HG02885 (cell line): Measurements from ENCODE around the gene NFIL3.
"Not testable (repeated sequence)": the region's sequence is repeated elsewhere in the genome, so short reads cannot be mapped to it uniquely, and the experiment has no call there.

ENCODE experiments used
- ATAC-seq: cut with Tn5 transposase; IDR thresholded peaks from one replicate; pipeline ENCODE4 v1.9.1; 2021; ENCODE audit warnings: mild to moderate bottlenecking; ENCODE audit not compliant: unreplicated experiment, poor library complexity

The NFIL3 gene

DNA sequence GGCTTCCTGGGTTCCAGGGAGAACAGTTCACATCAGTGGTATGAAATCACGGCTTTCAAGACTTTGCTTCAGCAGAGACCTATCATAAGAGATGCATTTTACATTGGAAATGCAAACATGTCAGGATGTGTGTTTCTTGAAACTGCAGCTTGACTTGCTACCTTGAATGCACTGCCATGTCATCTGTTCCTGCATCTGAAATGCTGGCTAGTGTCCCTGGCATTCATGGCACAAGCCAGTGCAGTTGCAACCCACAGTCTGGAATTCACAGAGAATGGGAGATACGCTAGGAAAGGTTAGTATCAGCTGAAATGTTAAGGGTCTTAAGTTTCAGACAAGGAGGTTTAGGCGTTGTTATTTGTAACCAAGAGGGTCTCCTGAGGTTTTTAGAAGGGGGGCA lies 24.7 kb downstream of the NFIL3 start:
- no peak for ATAC-seq

DNA sequence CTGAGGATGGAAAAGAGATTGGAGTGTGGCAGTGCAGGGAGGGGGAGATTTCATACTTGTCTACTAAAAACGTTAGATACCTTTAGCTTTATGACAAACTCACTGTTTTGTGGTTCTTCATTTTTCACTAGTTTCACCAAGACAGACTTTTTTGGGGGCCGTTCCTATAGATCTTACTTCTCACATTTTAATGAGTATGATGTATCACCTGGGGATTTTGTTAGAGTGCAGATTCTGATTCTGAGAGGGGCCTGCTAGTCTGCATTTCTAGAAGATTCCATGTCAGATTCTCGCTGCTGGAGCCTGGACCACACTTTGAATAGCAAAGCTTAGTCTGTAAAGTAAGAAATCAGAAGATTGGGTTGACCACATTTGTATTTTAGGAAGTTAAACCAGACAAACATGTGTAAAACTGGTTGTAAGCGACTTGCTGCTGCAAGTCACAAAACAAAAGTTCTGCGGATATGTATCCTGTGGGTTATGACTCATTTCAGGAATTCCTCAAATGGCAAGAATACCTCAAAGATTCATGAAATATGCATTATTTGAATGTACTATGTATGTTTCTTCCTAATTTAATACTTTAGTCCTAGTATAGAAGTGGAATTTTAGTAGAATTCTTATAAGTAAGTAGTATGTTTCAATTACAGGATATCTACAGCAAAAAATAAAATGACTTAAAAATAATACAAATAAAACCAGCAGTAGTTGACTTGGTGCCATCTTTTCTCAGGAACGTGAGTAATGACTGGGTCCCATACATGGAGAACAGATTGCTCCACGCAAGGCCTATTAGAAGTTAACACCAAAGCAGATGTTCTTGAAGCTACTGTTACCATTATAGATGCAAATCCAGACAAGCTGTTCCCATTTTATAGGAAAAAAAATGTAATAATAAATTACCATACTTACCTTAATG lies 27.8 kb downstream of the NFIL3 start:
- peak; percentile 75 for ATAC-seq

DNA sequence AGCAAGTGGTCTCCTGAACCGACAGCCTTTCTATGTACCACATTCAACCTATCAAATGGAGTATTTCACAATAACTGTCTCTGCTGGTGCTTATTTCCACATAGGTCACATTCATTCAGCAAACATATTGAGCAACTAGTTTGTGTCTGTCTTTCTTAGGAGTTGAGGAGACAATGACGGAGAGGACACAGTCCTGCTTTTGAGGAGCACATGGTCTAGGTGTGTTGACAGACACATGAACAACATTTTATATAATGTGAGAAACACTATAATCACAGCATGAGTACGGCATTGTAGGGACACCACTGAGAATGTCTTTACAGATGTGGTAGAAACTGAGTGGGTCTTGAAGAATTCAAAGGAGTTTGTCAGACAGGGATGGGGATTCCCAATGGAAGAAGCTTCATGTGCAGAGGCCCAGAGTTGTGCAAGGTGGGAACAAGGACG lies 28.5 kb downstream of the NFIL3 start:
- no peak for ATAC-seq

DNA sequence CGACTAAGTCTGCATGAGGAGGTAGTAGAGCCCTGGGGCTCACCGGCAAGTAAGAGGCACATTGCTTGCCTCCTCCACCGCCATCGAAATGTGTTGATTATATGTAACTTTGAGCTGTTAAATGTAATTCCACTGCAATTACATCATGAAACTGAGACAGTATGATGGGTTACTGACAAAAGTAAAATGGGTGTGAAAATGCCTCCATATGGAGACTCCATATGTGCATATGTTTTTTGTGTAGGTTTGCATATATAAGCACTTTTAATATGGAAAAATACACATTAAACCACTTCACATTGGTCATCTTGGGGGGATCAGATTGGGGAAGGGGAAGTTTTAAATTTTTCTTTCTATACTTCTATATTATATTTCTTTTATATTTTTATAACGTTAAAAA lies 29.8 kb downstream of the NFIL3 start:
- ATAC-seq = no peak

DNA sequence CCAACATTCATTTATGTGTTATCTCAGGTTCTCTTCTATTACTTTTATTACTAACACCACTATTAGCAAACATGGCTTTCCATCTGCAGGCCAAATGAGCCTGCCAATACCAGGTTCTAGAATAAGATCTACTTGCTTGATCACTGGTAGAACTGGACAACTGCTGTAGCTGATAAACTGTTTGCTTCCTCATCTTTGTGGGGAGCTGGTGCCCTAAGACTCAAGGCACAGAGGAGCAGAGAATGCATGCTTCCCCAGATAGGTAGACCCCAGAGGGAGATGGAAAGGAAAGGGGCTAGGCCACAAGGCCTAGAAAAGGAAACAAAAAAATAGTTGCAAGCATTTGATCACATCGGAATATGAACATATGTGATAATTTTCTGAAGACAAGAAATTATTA lies 31.2 kb downstream of the NFIL3 start:
- no peak for ATAC-seq

DNA sequence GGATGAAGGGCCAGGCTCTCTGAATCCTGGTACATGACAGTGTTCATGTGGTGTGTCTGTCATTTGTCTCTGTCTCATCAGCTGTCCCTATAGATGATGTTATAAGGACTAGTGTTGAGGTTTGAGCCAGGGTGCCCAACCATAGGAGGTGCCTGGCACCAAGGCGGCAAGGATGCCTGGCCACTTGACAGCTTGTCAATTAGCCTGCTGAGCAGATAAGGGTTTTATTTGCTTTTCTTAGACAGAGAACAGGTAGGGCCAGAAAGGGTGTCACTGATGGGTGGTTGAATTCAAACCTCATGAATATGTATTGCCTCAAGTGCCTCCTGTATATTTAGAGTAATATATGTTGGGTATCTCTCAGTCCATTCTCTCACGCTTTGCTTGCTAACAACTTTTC lies 31.8 kb downstream of the NFIL3 start:
- ATAC-seq = no peak

DNA sequence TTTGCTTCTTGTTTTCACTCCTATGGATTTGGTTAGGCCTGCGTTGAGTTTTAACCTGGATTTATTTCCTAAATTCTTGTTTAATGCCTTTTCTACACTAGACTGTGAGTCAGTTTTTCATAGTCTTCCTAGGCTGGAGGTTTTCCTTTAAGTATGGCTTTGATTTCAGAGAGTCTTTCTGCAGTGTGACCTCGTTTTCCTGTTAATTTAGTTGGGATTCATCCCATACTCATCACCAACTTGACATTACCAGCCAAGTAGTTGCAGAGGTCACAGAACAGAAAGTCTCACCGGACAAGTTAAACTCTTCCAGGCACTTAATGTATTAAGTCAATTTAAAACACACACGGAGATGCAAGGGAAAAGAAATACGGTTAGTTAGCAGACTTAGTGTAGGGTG lies 32.2 kb downstream of the NFIL3 start:
- ATAC-seq = no peak

DNA sequence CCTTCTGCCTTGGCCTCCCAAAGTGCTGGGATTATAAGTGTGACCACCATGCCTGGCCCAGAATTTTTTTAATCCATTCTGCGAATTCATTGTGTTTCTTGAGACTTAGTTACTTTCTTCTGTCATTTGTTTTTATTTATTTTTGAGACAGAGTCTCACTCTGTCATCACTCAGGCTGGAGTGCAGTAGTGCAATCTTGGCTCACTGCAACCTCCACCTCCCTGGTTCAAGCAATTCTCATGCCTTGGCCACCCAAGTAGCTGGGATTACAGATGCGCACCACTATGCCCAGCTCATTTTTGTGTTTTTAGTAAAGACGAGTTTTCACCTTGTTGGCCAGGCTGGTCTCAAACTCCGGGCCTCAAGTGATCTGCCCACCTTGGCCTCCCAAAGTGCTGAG lies 33.9 kb downstream of the NFIL3 start:
- ATAC-seq = not testable (repeated sequence)

DNA sequence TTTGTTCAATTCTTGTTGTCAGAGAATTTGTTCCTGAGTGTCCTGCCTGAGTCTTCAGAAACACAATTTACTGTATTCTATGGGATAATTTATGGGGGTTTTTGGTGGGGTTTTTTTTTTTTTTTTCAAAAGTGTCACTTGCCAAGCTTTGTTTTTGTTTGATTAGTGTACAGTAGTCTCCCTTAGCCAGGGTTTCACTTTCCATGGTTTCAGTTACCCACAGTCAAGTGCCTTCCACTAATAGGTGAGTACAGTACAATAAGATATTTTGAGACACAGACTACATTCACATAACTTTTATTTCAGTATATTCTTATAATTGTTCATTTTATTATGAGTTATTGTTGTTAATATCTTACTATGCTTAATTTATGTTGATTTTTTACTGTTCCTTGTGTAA lies 36.9 kb downstream of the NFIL3 start:
- no peak for ATAC-seq

DNA sequence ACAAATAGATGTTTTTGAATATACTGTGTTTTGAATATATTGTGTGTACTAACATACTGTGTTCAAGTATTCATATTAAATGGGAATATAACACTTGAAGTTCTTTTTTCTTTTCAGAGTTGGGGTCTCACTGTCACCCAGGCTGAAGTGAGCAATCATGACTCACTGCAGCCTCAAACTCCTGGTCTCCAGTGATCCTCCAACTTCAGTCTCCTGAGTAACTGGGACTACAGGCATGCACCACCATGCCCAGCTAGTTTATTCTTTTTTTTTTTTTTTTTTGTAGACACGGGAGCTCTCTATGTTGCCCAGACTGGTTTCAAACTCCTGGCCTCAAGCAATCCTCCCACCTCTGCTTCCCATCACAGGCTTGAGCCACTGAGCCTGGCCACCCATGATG lies 38.7 kb downstream of the NFIL3 start:
- ATAC-seq = no peak

DNA sequence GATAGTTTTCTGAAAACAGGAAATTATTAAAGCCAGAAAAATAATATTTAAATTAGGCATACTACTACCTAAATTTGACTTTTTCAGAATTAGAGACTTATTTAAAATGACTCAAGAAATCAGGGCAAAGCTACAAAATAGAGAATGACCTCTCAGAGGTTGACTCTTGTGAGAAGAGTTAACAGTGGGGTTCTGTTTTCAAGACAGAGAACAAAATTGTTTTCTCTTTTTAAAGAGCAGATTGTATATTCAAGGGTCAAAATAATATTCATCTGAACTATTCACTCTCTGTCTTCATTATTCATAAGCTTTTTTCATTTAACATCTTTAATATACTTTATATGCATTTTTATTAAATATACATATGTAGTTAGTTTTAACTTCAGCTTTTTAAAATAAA lies 40.1 kb downstream of the NFIL3 start:
- no peak for ATAC-seq

DNA sequence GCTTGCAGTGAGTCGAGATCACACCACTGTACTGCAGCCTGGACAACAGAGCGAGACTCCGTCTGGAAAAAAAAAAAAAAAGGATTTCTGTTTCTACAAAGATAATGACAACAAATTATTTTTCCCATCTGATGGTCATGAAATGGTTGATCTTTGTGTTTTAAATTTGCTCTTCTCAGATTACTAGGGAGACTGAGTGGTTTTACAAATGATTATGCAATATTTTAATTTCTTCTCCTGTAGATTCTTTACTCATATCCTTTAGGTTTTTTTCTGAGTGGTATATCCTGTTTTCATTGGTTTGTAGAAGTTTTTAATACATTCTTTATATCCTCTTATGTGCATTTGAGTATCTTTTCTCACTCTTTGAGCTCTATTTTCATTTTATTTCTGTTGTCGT lies 41.3 kb downstream of the NFIL3 start:
- ATAC-seq = no peak

DNA sequence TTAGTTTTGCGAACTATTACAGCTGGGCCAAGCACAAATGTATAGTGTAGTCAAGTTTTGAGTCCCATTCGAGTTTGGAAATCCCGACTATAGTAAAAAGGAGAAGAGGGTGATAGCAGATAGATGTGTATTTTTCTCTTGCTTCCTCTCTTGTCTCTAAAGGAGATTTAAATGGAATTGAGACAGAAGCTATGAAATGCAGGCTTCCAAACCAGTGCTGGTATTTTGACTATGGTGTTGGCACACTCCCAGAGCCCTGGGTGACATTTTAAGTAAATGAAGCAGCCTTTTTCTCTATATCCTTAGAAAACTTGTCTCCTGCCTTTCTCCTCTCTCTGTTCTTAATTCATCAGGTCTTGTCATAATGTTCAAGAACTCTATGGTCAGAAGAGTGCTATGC lies 44.2 kb downstream of the NFIL3 start:
- ATAC-seq = no peak

DNA sequence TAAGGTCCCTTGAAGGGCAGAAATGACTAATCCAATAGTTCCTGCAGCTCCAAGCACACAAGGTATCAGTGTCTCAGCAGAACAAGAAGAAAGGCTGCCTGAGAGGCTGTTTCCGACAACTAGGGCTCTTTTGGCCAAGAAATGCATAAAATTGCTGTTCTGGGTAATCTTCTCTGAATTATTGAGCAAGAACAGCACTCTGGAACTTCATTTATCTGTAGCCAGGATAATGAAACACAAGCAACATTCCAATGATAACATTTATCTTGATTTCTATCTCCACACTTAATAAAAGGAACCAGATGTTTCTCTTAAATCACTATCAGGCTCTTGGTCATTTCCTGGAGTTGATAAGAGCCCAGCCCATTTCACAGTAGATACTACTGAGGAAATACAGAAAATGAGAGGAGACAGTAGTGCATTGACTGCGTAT lies 44.9 kb downstream of the NFIL3 start:
- ATAC-seq = no peak

DNA sequence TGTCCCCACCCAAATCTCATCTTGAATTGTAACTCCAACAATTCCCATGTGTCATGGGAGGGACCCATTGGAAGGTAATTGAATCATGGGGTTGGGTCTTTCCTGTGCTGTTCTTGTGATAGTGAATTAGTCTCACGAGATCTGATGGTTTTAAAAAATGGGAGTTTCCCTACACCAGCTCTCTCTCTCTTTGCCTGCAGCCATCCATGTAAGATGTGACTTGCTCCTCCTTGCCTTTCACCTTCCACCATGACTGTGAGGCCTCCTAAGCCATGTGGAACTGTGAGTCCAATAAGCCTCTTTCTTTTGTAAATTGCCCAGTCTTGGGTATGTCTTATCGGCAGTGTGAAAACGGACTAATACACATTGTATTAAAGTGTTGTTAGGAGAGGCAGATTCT lies 45.6 kb downstream of the NFIL3 start:
- not testable (repeated sequence) for ATAC-seq

DNA sequence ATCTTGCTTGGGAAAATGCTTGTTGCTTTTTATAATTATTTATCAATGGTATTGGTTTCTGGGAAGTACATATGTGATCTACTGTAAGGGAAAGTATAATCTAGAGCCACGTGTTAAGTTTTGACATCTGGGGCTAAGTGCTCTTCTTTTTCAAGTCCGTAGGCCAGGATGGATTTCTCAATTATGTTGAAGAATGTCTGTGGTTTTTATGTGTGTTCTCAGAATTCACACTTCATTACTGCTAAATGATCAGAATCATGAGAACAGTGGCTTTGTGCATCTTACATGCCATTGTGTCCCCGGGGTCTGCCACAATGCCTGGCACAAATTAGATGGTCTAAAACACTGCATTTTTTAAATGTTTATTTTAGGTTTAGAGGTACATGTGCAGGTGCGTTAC lies 47.4 kb downstream of the NFIL3 start:
- ATAC-seq = no peak

DNA sequence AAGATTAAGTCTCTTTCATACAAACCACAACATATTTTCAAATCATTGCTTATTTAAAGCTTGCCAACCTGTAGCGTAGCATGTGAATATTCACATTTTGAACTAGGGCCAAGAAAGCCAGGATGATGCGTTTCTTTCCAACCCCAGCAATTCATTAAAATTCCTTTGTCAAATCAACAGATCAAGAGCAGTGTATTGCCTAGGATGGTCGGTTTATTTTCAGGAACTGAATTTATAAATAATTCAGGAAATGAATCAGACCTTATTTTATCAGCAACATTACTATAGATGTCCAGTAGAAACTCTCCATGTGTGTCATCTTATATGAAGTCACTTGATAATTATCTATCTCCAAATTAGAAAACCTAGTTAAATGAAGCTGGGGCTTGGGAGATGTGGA lies 48.7 kb downstream of the NFIL3 start:
- ATAC-seq = no peak

DNA sequence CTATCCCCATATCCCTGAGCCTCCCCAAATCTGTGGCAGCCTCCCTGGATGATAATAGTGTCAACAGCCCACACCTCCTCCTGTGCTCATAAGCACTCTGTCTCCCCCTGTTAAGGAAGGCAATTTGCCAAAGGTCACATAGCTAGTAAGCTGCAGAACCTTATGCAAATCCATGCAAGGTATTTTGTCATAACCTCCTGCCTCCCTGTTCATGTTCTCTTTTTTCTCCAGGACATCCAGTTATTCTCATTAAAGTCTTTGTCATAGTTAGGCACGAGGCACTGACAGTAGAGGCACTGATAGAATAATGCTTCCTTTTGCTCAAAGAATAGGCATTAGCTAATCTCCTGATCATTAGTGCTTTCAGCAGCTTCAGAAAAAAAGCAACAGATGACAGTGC lies 51.7 kb downstream of the NFIL3 start:
- no peak for ATAC-seq

DNA sequence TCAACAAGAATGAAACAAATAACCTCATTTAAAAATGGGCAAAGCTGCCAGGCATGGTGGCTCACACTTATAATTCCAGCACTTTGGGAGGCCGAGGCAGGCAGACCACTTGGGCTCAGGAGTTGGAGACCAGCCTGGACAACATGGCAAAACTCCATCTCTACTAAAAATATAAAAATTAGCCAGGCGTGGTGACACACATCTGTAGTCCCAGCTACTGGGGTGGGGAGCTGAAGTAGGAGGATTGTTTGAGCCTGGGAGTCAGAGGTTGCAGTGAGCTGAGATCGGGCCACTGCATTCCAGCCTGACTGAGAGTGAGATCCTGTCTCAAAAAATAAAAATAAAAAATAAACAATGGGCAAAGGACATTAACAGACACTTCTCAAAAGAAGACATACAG lies 53.6 kb downstream of the NFIL3 start:
- ATAC-seq = not testable (repeated sequence)

DNA sequence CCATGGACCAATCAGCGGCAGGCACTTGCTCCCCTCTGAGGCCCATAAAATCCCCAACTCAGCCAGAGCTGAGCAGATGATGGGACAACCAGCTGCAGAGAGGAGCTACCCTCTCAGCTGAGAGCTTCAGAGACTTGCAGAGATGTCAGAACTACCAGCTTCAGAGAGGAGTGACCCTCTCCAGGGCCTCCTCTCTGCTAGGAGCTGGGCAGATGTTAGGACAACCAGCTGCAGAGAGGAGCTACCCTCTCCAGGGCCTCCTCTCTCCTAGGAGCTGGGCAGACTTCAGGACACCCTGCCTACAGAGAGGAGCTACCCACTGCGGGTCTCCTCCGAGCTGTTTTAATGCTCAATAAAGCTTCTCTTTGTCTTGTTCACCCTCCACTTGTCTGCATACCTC lies 58.9 kb downstream of the NFIL3 start:
- no peak for ATAC-seq

DNA sequence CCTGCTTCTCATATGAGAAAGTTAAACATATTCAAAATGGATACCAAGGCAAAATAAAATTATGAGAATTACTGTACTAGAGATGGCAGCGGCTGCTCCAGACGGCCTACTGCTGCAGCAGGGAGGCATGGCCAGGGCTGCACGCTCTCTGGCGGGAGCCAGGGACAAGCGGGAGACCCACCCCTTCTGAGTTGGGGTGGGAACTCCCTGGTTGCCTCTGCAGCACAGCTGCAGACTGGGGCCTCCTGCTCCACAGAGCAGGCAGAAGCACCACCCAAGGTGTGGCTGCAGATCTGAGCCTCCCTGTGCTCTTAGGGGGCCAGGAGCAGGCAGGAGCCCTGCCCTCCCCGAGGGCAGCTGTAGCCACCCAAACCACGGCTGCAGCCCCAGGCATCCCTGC lies 59.6 kb downstream of the NFIL3 start:
- ATAC-seq = no peak

DNA sequence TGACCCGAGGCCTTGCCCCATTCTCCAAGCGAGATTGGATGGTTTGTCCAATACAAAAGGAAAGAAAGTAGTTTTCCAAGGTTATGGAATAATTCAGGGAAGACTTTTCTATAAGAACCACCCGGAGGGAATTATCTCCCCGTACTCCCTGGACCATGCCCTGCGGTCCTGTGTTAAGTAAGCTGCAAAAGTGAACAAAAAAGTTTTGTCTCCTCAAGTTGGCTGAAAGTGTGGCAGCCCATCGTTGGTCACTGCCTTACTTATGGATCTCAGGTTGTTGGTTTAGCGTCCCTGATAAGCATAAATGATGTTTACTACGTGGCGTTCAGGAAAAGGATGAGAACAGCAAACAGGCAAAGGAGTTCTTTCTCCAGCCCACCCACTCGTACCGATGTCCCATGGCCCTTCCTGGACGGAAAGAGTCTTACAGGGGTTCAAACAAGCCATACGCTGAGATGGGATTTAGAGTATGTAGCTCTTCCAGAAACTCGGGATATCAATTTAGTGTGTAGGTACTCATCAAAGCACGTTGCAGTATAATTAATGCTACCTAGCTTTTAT lies 61.5 kb downstream of the NFIL3 start:
- ATAC-seq = no peak
